IMR-90 (cell line): ENCODE results near the gene CD101.

Experiments
- CEBPB ChIP-seq: IDR thresholded peaks from 2 replicates; pipeline ENCODE4 v1.6.1; 2012; ENCODE audit warnings: low read depth, low read length, improper control_type of control experiment
- CHD1 ChIP-seq: IDR thresholded peaks from 2 replicates; pipeline ENCODE4 v1.6.1; 2012; ENCODE audit warnings: low read depth, low read length, improper control_type of control experiment
- MAFK ChIP-seq: IDR thresholded peaks from 2 replicates; pipeline ENCODE4 v1.6.1; 2012; ENCODE audit warnings: low read depth, low read length, improper control_type of control experiment
- MAZ ChIP-seq: IDR thresholded peaks from 2 replicates; pipeline ENCODE4 v1.6.1; 2012; ENCODE audit warnings: low read depth, mild to moderate bottlenecking, low read length, improper control_type of control experiment, moderate library complexity, borderline replicate concordance
- MXI1 ChIP-seq: IDR thresholded peaks from 2 replicates; pipeline ENCODE4 v1.6.1; 2012; ENCODE audit warnings: low read depth, mild to moderate bottlenecking, low read length, moderate library complexity, borderline replicate concordance
- NFE2L2 ChIP-seq: fragments of 150-350 bp; IDR thresholded peaks from 2 replicates; pipeline ENCODE4 v1.6.1; 2016; ENCODE audit warnings: low read depth, mild to moderate bottlenecking, low read length
- POLR2A ChIP-seq: IDR thresholded peaks from 2 replicates; pipeline ENCODE4 v1.6.1; 2012; ENCODE audit warnings: mild to moderate bottlenecking, low read depth, low read length
- RCOR1 ChIP-seq: IDR thresholded peaks from 2 replicates; pipeline ENCODE4 v1.6.1; 2012; ENCODE audit warnings: mild to moderate bottlenecking, low read length, improper control_type of control experiment; ENCODE audit not compliant: insufficient replicate concordance
- RFX5 ChIP-seq: IDR thresholded peaks from 2 replicates; pipeline ENCODE4 v1.8.0; 2012; ENCODE audit warnings: low read depth, mild to moderate bottlenecking, low read length, moderate library complexity
- TF ChIP-seq, protein P1 (sequence below): conservative IDR thresholded peaks from 2 replicates; pipeline ENCODE4 v1.5.1; 2012; ENCODE audit warnings: mild to moderate bottlenecking, low read depth, low read length, improper control_type of control experiment
- TF ChIP-seq, protein P2 (sequence below): fragments of 150-350 bp; IDR thresholded peaks from 2 replicates; pipeline ENCODE4 v1.6.1; 2016; ENCODE audit warnings: low read depth, mild to moderate bottlenecking, low read length, moderate library complexity, borderline replicate concordance

DNA sequence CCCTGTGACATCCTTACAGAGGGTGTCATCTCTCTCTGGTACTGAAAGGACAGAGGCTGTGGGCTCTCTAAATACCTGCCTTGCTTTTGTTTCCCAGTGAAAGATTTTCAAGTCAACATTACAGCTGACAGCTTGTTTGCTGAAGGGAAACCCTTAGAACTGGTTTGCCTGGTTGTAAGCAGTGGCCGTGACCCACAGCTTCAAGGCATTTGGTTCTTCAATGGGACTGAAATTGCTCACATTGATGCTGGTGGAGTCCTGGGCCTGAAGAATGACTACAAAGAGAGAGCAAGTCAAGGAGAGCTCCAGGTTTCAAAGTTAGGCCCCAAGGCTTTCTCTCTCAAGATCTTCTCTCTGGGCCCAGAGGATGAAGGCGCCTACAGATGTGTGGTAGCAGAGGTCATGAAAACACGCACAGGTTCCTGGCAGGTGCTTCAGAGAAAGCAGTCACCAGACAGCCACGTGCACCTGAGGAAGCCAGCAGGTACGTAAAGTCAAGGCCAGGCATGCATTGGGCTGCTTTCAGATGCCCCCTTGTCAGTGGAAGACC, 11.8 kb downstream of the CD101 start:
- TF ChIP-seq, protein P1, sequence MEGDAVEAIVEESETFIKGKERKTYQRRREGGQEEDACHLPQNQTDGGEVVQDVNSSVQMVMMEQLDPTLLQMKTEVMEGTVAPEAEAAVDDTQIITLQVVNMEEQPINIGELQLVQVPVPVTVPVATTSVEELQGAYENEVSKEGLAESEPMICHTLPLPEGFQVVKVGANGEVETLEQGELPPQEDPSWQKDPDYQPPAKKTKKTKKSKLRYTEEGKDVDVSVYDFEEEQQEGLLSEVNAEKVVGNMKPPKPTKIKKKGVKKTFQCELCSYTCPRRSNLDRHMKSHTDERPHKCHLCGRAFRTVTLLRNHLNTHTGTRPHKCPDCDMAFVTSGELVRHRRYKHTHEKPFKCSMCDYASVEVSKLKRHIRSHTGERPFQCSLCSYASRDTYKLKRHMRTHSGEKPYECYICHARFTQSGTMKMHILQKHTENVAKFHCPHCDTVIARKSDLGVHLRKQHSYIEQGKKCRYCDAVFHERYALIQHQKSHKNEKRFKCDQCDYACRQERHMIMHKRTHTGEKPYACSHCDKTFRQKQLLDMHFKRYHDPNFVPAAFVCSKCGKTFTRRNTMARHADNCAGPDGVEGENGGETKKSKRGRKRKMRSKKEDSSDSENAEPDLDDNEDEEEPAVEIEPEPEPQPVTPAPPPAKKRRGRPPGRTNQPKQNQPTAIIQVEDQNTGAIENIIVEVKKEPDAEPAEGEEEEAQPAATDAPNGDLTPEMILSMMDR: no peak
- no peak for TF ChIP-seq POLR2A
- no peak for TF ChIP-seq CHD1
- TF ChIP-seq RCOR1: no peak
- no peak for TF ChIP-seq RFX5
- TF ChIP-seq, protein P2, sequence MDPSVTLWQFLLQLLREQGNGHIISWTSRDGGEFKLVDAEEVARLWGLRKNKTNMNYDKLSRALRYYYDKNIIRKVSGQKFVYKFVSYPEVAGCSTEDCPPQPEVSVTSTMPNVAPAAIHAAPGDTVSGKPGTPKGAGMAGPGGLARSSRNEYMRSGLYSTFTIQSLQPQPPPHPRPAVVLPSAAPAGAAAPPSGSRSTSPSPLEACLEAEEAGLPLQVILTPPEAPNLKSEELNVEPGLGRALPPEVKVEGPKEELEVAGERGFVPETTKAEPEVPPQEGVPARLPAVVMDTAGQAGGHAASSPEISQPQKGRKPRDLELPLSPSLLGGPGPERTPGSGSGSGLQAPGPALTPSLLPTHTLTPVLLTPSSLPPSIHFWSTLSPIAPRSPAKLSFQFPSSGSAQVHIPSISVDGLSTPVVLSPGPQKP: no peak
- no peak for TF ChIP-seq NFE2L2
- no peak for TF ChIP-seq CEBPB
- TF ChIP-seq MAFK: no peak
- TF ChIP-seq MXI1: no peak
- TF ChIP-seq MAZ: no peak
